H9 (cell line): ENCODE measurements around the gene FGFR4. TPM values are rescaled to one million over a fixed set of nuclear protein-coding genes. Genes with fewer than 3 reads are reported as not detected.

Source experiments
- DNase-seq: peaks from one replicate; pipeline ENCODE4 v3.0.0-alpha.2; 2017
- H2AFZ ChIP-seq: one replicate; pipeline ENCODE4 v1.6.1; 2013; ENCODE audit warnings: mild to moderate bottlenecking, low read length, control low read depth, moderate library complexity
- H2AK5ac ChIP-seq: 2 replicates; pipeline ENCODE4 v1.6.1; 2013; ENCODE audit warnings: low read length, control low read depth, mixed read lengths; ENCODE audit not compliant: insufficient read length
- H2BK120ac ChIP-seq: one replicate; pipeline ENCODE4 v1.6.1; 2013; ENCODE audit warnings: low read depth, mild to moderate bottlenecking, low read length, control low read depth, inconsistent platforms; ENCODE audit not compliant: poor library complexity, severe bottlenecking
- H2BK12ac ChIP-seq: 2 replicates; pipeline ENCODE4 v1.6.1; 2013; ENCODE audit warnings: low read length, control low read depth, mixed read lengths, low read depth; ENCODE audit not compliant: insufficient read length
- H2BK15ac ChIP-seq: 2 replicates; pipeline ENCODE4 v1.6.1; 2013; ENCODE audit warnings: low read depth, low read length, control low read depth
- H2BK20ac ChIP-seq: one replicate; pipeline ENCODE4 v1.6.1; 2013; ENCODE audit warnings: low read depth, mild to moderate bottlenecking, low read length, control low read depth, inconsistent platforms; ENCODE audit not compliant: poor library complexity, severe bottlenecking
- H2BK5ac ChIP-seq: 2 replicates; pipeline ENCODE4 v1.6.1; 2013; ENCODE audit warnings: low read length, control low read depth, mixed read lengths; ENCODE audit not compliant: insufficient read length
- H3K14ac ChIP-seq: 2 replicates; pipeline ENCODE4 v1.6.1; 2013; ENCODE audit warnings: low read length, control low read depth; ENCODE audit not compliant: insufficient read depth
- H3K18ac ChIP-seq: 2 replicates; pipeline ENCODE4 v1.6.1; 2013; ENCODE audit warnings: low read depth, mild to moderate bottlenecking, mixed read lengths, low read length, control low read depth; ENCODE audit not compliant: insufficient read length
- H3K23ac ChIP-seq: 2 replicates; pipeline ENCODE4 v1.6.1; 2013; ENCODE audit warnings: low read length, control low read depth, mixed read lengths, low read depth; ENCODE audit not compliant: insufficient read length
- H3K23me2 ChIP-seq: 2 replicates; pipeline ENCODE4 v1.6.1; 2013; ENCODE audit warnings: low read depth, mild to moderate bottlenecking, mixed read lengths, low read length, control low read depth; ENCODE audit not compliant: insufficient read length, poor library complexity, severe bottlenecking
- H3K27ac ChIP-seq: 2 replicates; pipeline ENCODE4 v1.5.1; 2013; ENCODE audit warnings: low read length, control low read depth, mixed read lengths, low read depth; ENCODE audit not compliant: insufficient read length
- H3K27me3 ChIP-seq: 2 replicates; pipeline ENCODE4 v1.6.1; 2013; ENCODE audit warnings: low read length, control low read depth, inconsistent platforms; ENCODE audit not compliant: insufficient read depth
- H3K4ac ChIP-seq: 2 replicates; pipeline ENCODE4 v1.6.1; 2013; ENCODE audit warnings: low read depth, mild to moderate bottlenecking, control low read depth, inconsistent platforms, low read length, moderate library complexity
- H3K4me1 ChIP-seq: 2 replicates; pipeline ENCODE4 v1.6.1; 2013; ENCODE audit warnings: low read length, control low read depth, inconsistent platforms; ENCODE audit not compliant: insufficient read depth
- H3K4me2 ChIP-seq: 2 replicates; pipeline ENCODE4 v1.6.1; 2013; ENCODE audit warnings: low read length, control low read depth, mixed read lengths; ENCODE audit not compliant: insufficient read length, insufficient read depth
- H3K56ac ChIP-seq: 2 replicates; pipeline ENCODE4 v1.6.1; 2013; ENCODE audit warnings: low read depth, mild to moderate bottlenecking, mixed read lengths, low read length, control low read depth; ENCODE audit not compliant: insufficient read length
- H3K79me1 ChIP-seq: 2 replicates; pipeline ENCODE4 v1.6.1; 2013; ENCODE audit warnings: low read depth, mild to moderate bottlenecking, moderate library complexity, low read length, control low read depth, inconsistent platforms; ENCODE audit not compliant: insufficient read depth, poor library complexity, severe bottlenecking
- H3K79me2 ChIP-seq: 2 replicates; pipeline ENCODE4 v1.6.1; 2013; ENCODE audit warnings: low read length, control low read depth, inconsistent platforms; ENCODE audit not compliant: insufficient read depth
- H3K9ac ChIP-seq: 2 replicates; pipeline ENCODE4 v1.6.1; 2013; ENCODE audit warnings: low read length, control low read depth, mixed read lengths; ENCODE audit not compliant: insufficient read length; ENCODE audit errors: extremely low read depth
- H3K9me3 ChIP-seq: one replicate; pipeline ENCODE4 v1.6.1; 2013; ENCODE audit warnings: low read depth, low read length, inconsistent platforms; ENCODE audit not compliant: control insufficient read depth
- H3T11ph ChIP-seq: one replicate; pipeline ENCODE4 v1.6.1; 2013; ENCODE audit warnings: mild to moderate bottlenecking, low read length, control low read depth, inconsistent platforms
- H4K20me1 ChIP-seq: one replicate; pipeline ENCODE4 v1.6.1; 2013; ENCODE audit not compliant: control insufficient read depth, insufficient read length, insufficient read depth
- H4K5ac ChIP-seq: 2 replicates; pipeline ENCODE4 v1.6.1; 2013; ENCODE audit warnings: low read depth, mild to moderate bottlenecking, mixed read lengths, low read length, control low read depth; ENCODE audit not compliant: insufficient read length
- H4K8ac ChIP-seq: replicated peaks from 2 replicates; pipeline ENCODE4 v1.6.1; 2013; ENCODE audit warnings: low read length, control low read depth, mixed read lengths, low read depth; ENCODE audit not compliant: insufficient read length
- H4K91ac ChIP-seq: 2 replicates; pipeline ENCODE4 v1.6.1; 2013; ENCODE audit warnings: low read depth, mild to moderate bottlenecking, moderate library complexity, mixed read lengths, low read length, control low read depth; ENCODE audit not compliant: insufficient read length
- H3K27ac Mint-ChIP-seq, 3 experiments: 2 replicates in 2 of 3; 3 replicates in 1 of 3; pipeline ENCODE4 v1.8.0; 2020 to 2021; ENCODE audit warnings: mixed read lengths in 3 of 3, mild to moderate bottlenecking in 1 of 3, moderate library complexity in 1 of 3
- H3K27me3 Mint-ChIP-seq: 2 replicates; pipeline ENCODE4 v1.8.0; 2021; ENCODE audit warnings: low read depth, mild to moderate bottlenecking, moderate library complexity, mixed read lengths
- H3K36me3 Mint-ChIP-seq, 3 experiments: 2 replicates in 2 of 3; 3 replicates in 1 of 3; pipeline ENCODE4 v1.8.0; 2020 to 2021; ENCODE audit warnings: low read depth in 3 of 3, mixed read lengths in 3 of 3; ENCODE audit not compliant: insufficient read depth in 1 of 3
- H3K4me1 Mint-ChIP-seq, 2 experiments: 2 replicates each; pipeline ENCODE4 v1.8.0; 2020; ENCODE audit warnings: mixed read lengths in 2 of 2
- H3K4me3 Mint-ChIP-seq, 2 experiments: 2 replicates in 1 of 2; 3 replicates in 1 of 2; pipeline ENCODE4 v1.8.0; 2020 to 2021; ENCODE audit warnings: mild to moderate bottlenecking in 2 of 2, mixed read lengths in 2 of 2, moderate library complexity in 1 of 2
- H3K9me3 Mint-ChIP-seq, 2 experiments: 2 replicates in 1 of 2; 3 replicates in 1 of 2; pipeline ENCODE4 v1.8.0; 2020; ENCODE audit warnings: mild to moderate bottlenecking in 2 of 2, mixed read lengths in 2 of 2, moderate library complexity in 1 of 2
- WGBS: extraction: QIAGEN DNeasy Blood & Tissue Kit; methylation state at CpG from one replicate; pipeline ENCODE4 v1.1.7; 2013; ENCODE audit warnings: missing lambda C conversion rate, low lambda C conversion rate, mixed read lengths; ENCODE audit not compliant: insufficient read length; ENCODE audit errors: extremely low coverage; 5-methylcytosine and 5-hydroxymethylcytosine counted together
- total RNA-seq: library from RNA; stranded (reverse); gene quantifications from 2 replicates; pipeline ENCODE4 v1.2.1, GENCODE V29; 2021
- TF ChIP-seq, protein P1 (sequence below): fragments of 200-600 bp; sonication (generic); conservative IDR thresholded peaks from 3 replicates; pipeline ENCODE4 v1.8.0; 2021; ENCODE audit warnings: antibody characterized with exemption, mild to moderate bottlenecking

Gene FGFR4
- total RNA-seq, 1 experiment from 2014 or later = 52.8 TPM

DNA sequence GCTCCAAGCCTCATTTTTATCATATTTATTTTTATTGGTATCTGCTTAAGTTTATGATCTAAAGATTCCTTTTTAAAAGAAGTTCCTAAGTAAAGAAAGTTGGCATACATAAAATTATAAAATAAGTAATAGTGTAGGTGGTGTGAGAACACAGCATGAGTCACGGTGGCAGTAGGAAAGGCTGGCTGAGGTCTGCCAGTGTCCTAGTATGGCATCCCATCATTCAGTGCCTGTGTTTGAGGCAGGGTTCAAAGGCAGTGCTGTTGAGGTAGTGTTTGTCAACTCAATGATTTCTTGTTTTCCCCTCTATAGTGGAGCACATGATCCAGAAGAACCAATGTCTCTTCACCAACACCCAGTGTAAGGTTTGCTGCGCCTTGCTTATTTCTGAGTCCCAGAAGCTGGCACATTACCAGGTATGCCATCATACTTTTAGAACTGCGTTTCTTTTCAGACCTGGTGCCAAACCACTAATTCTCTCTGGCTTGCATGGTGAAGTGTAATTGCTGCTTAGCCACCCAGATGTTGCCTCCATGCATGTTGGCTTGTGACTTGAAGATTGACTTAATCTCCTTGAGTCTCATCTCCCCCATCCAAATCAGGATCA is 45.8 kb upstream of the FGFR4 start:
- Histone ChIP-seq H2BK15ac (no peak overlapping the region), H3K4ac (no peak overlapping the region), H3K18ac (no peak overlapping the region), H3K56ac (no peak overlapping the region), H4K91ac (no peak overlapping the region), H2BK5ac (no peak overlapping the region), H3K9me3 (no peaks in the 10 kb centered on the region), H4K8ac (no peak overlapping the region), H4K20me1 (no peaks in the 10 kb centered on the region), H3K4me1 (peaks cover 6% of the 10 kb centered on the region; the same call in 1 of the 2 replicates), H2BK20ac (no peak overlapping the region), H3T11ph (no peak overlapping the region), H4K5ac (no peak overlapping the region), H3K27ac (no peak overlapping the region), H3K79me1 (peaks cover 3% of the 10 kb centered on the region), H3K9ac (no peak overlapping the region), H3K23me2 (no peaks in the 10 kb centered on the region), H2BK12ac (no peak overlapping the region), H2AFZ (no peak overlapping the region), H2AK5ac (no peak overlapping the region), H3K14ac (no peak overlapping the region), H3K4me2 (no peak overlapping the region), H3K79me2 (no peaks in the 10 kb centered on the region), H2BK120ac (no peak overlapping the region), H3K27me3 (no peaks in the 10 kb centered on the region; the same call in 1 of the 2 replicates), H3K23ac (no peak overlapping the region)
- WGBS = no CpG with 5 or more reads among the region's 3 CpGs
- H3K27ac Mint-ChIP-seq = no peak overlapping the region
- H3K36me3 Mint-ChIP-seq = peaks cover 15 to 47% (median 36%) of the 10 kb centered on the region in 3 experiments; a peak in 6 of 7 replicates
- TF ChIP-seq, protein P1, sequence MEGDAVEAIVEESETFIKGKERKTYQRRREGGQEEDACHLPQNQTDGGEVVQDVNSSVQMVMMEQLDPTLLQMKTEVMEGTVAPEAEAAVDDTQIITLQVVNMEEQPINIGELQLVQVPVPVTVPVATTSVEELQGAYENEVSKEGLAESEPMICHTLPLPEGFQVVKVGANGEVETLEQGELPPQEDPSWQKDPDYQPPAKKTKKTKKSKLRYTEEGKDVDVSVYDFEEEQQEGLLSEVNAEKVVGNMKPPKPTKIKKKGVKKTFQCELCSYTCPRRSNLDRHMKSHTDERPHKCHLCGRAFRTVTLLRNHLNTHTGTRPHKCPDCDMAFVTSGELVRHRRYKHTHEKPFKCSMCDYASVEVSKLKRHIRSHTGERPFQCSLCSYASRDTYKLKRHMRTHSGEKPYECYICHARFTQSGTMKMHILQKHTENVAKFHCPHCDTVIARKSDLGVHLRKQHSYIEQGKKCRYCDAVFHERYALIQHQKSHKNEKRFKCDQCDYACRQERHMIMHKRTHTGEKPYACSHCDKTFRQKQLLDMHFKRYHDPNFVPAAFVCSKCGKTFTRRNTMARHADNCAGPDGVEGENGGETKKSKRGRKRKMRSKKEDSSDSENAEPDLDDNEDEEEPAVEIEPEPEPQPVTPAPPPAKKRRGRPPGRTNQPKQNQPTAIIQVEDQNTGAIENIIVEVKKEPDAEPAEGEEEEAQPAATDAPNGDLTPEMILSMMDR = no peak
- H3K4me1 Mint-ChIP-seq = peaks cover 7% of the 10 kb centered on the region in 2 experiments
- no peaks in the 10 kb centered on the region for H3K27me3 Mint-ChIP-seq
- H3K9me3 Mint-ChIP-seq = no peaks in the 10 kb centered on the region
- DNase-seq = no peak
- no peak overlapping the region for H3K4me3 Mint-ChIP-seq
